GM12878 (cell line): ENCODE measurements around the gene HSP90AB1. TPM values are rescaled to one million over a fixed set of nuclear protein-coding genes. Genes with fewer than 3 reads are reported as not detected.
A peak's percentile ranks its signal among the peaks of the same experiment; 100 is the strongest.

ENCODE experiments used
- ATAC-seq: fragments of 200-7000 bp; cut with Tn5 transposase; 3 replicates; pipeline ENCODE4 v1.9.1; 2020; ENCODE audit warnings: mild to moderate bottlenecking, moderate library complexity
- BruUV-seq: library from RNA; stranded (reverse); fragments of 400-500 nt; replicated peaks from 2 replicates; lab custom pipeline; 2021; lab: Mats Ljungman, UMichigan
- CTCF ChIA-PET: fragments of 300-600 bp; sonication (Branson Sonifier 250); formaldehyde crosslinking; extraction: SDS; loops from one replicate; lab custom pipeline; 2021; ENCODE audit warnings: inconsistent platforms; lab: Yijun Ruan, JAX
- POLR2A ChIA-PET: fragments of 350-600 bp; formaldehyde crosslinking; extraction: SDS; loops from one replicate; lab custom pipeline; 2021; ENCODE audit warnings: inconsistent platforms; lab: Charles Lee
- RAD21 ChIA-PET: fragments of 300-600 bp; sonication (Branson Sonifier 250); formaldehyde crosslinking; loops from one replicate; lab custom pipeline; 2023; ENCODE audit warnings: antibody characterized with exemption; ENCODE audit not compliant: unreplicated experiment; lab: Charles Lee
- SMC1A ChIA-PET: fragments of 300-600 bp; sonication (Branson Sonifier 250); formaldehyde crosslinking; loops from one replicate; lab custom pipeline; 2023; ENCODE audit not compliant: unreplicated experiment, uncharacterized antibody; lab: Charles Lee
- DNase-seq: peaks from one replicate; pipeline ENCODE4 v3.0.0-alpha.2; 2011; ENCODE audit warnings: low read depth, low spot score
- FAIRE-seq: peaks from 3 replicates; lab custom pipeline; 2011; peaks lifted over from hg19 to GRCh38; lab: Jason Lieb, UNC
- H2AFZ ChIP-seq: 2 replicates; pipeline ENCODE4 v1.6.0; 2011; ENCODE audit warnings: low read depth, low read length, control low read depth; ENCODE audit not compliant: control insufficient read depth
- H3K27ac ChIP-seq: 2 replicates; pipeline ENCODE4 v1.5.1; 2011; ENCODE audit warnings: control low read depth; ENCODE audit not compliant: control insufficient read depth, insufficient read depth
- H3K27me3 ChIP-seq, 2 experiments: replicated peaks in 1 of 2; 2 replicates each; pipeline versions ENCODE4 v1.6.0 to v1.6.1; 2011; ENCODE audit warnings: low read length in 1 of 2; ENCODE audit not compliant: control insufficient read depth in 2 of 2, insufficient read depth in 2 of 2
- H3K36me3 ChIP-seq, 2 experiments: 2 replicates each; pipeline ENCODE4 v1.5.1; 2011; ENCODE audit warnings: low read length in 1 of 2; ENCODE audit not compliant: control insufficient read depth in 2 of 2, insufficient read depth in 2 of 2
- H3K4me1 ChIP-seq: 2 replicates; pipeline ENCODE4 v1.6.1; 2011; ENCODE audit warnings: mild to moderate bottlenecking, low read length, moderate library complexity, mixed read lengths; ENCODE audit not compliant: control insufficient read depth, insufficient read depth
- H3K4me2 ChIP-seq: 2 replicates; pipeline ENCODE4 v1.6.0; 2011; ENCODE audit warnings: control low read depth; ENCODE audit not compliant: control insufficient read depth, insufficient read depth
- H3K4me3 ChIP-seq: fragments of 200-600 bp; sonication (generic); 2 replicates; pipeline ENCODE4 v1.5.1; 2016
- H3K79me2 ChIP-seq: 2 replicates; pipeline ENCODE4 v1.6.0; 2011; ENCODE audit warnings: low read length; ENCODE audit not compliant: control insufficient read depth, insufficient read depth
- H3K9ac ChIP-seq: 2 replicates; pipeline ENCODE4 v1.8.0; 2011; ENCODE audit warnings: low read length, control low read depth, mixed read lengths; ENCODE audit not compliant: control insufficient read depth, insufficient read depth
- H3K9me3 ChIP-seq: replicated peaks from 3 replicates; pipeline ENCODE4 v1.5.1; 2011; ENCODE audit warnings: mild to moderate bottlenecking, low read length; ENCODE audit not compliant: control insufficient read depth, insufficient read depth
- H4K20me1 ChIP-seq: 2 replicates; pipeline ENCODE4 v1.6.0; 2011; ENCODE audit not compliant: control insufficient read depth, insufficient read depth
- BRCA1 ChIP-seq: IDR thresholded peaks from 2 replicates; pipeline ENCODE4 v1.6.1; 2011; ENCODE audit warnings: low read depth, low read length, improper control_type of control experiment
- CREB1 ChIP-seq: IDR thresholded peaks from 2 replicates; pipeline ENCODE4 v1.6.1; 2012; ENCODE audit warnings: low read depth, mild to moderate bottlenecking, inconsistent platforms
- CUX1 ChIP-seq: IDR thresholded peaks from 2 replicates; pipeline ENCODE4 v1.6.1; 2012; ENCODE audit warnings: improper control_type of control experiment, low read depth, low read length; ENCODE audit not compliant: insufficient replicate concordance
- DPF2 ChIP-seq: fragments of 450-650 bp; IDR thresholded peaks from 2 replicates; pipeline ENCODE4 v1.6.1; 2017; ENCODE audit warnings: mild to moderate bottlenecking
- GATAD2B ChIP-seq: fragments of 450-650 bp; conservative IDR thresholded peaks from 2 replicates; pipeline ENCODE4 v1.6.1; 2017; ENCODE audit warnings: low read depth, mild to moderate bottlenecking, moderate library complexity
- HDAC2 ChIP-seq: fragments of 200-600 bp; sonication (generic); IDR thresholded peaks from 2 replicates; pipeline ENCODE4 v1.6.1; 2017
- IKZF1 ChIP-seq: fragments of 450-650 bp; conservative IDR thresholded peaks from 2 replicates; pipeline ENCODE4 v1.6.1; 2017; ENCODE audit warnings: antibody characterized with exemption, mild to moderate bottlenecking
- JUND ChIP-seq: IDR thresholded peaks from 2 replicates; pipeline ENCODE4 v1.6.1; 2012; ENCODE audit warnings: low read depth, mild to moderate bottlenecking, low read length, improper control_type of control experiment, moderate library complexity
- LARP7 ChIP-seq: fragments of 450-650 bp; IDR thresholded peaks from 2 replicates; pipeline ENCODE4 v1.6.1; 2017; ENCODE audit warnings: mild to moderate bottlenecking
- MLLT1 ChIP-seq: fragments of 450-650 bp; IDR thresholded peaks from 2 replicates; pipeline ENCODE4 v1.6.1; 2016; ENCODE audit warnings: mild to moderate bottlenecking
- PBX3 ChIP-seq: IDR thresholded peaks from 2 replicates; pipeline ENCODE4 v1.6.1; 2011; ENCODE audit warnings: mild to moderate bottlenecking, low read depth, low read length, moderate library complexity; ENCODE audit not compliant: insufficient replicate concordance
- YY1 ChIP-seq: IDR thresholded peaks from 2 replicates; pipeline ENCODE4 v1.6.1; 2011; ENCODE audit warnings: low read depth, mild to moderate bottlenecking, low read length
- WGBS: methylation state at CpG from one replicate; pipeline ENCODE4 v1.1.6; 2016; ENCODE audit warnings: low lambda C conversion rate; ENCODE audit not compliant: insufficient replicate concordance, insufficient coverage; ENCODE audit errors: missing lambda C conversion rate; 5-methylcytosine and 5-hydroxymethylcytosine counted together
- in situ Hi-C: fragments of 300-500 bp; cut with MboI; formaldehyde crosslinking; loops from 9 replicates; pipeline ENCODE4 v1.14.3; 2018; ENCODE audit warnings: mixed read lengths
- intact Hi-C: fragments of 100-400 bp; cut with micrococcal nuclease; formaldehyde crosslinking; loops from one replicate; pipeline ENCODE4 v1.14.2; 2022; ENCODE audit not compliant: unreplicated experiment
- polyA plus RNA-seq, 11 experiments: library from polyadenylated mRNA; depleted of rRNA in 4 of 11; unstranded in 6 of 11; stranded (reverse) in 5 of 11; fragments of >200 nt; fragmentation: Nextera tagmentation in 4 of 11; fragmentation: Illumina TruSeq in 1 of 11; extraction: Ambion mirVana in 4 of 11; extraction: Trizol in 1 of 11; gene quantifications; 1 replicate in 1 of 11; 2 replicates in 10 of 11; pipeline versions ENCODE4 v1.2.1 to v1.2.3, GENCODE V29; 2011 to 2016; ENCODE audit warnings: inconsistent platforms in 2 of 11, missing spikeins in 2 of 11, low read depth in 1 of 11
- total RNA-seq, 4 experiments: library from RNA; depleted of rRNA in 3 of 4; stranded (reverse); fragments of >200 nt in 3 of 4; fragmentation: Illumina TruSeq in 1 of 4; extraction: Trizol in 1 of 4; gene quantifications; 2 replicates each; pipeline versions ENCODE4 v1.2.1 to v1.2.3, GENCODE V29; 2013 to 2021
- TF ChIP-seq, protein P1 (sequence below): fragments of 450-650 bp; IDR thresholded peaks from 2 replicates; pipeline ENCODE4 v1.6.1; 2016; ENCODE audit warnings: mild to moderate bottlenecking

The HSP90AB1 gene
- total and polyA plus RNA-seq, 10 of the 15 experiments (the other 5 are each of a cell fraction or from before 2014, with no cell fraction given): 988 to 1,682 (median 1,146) TPM

DNA sequence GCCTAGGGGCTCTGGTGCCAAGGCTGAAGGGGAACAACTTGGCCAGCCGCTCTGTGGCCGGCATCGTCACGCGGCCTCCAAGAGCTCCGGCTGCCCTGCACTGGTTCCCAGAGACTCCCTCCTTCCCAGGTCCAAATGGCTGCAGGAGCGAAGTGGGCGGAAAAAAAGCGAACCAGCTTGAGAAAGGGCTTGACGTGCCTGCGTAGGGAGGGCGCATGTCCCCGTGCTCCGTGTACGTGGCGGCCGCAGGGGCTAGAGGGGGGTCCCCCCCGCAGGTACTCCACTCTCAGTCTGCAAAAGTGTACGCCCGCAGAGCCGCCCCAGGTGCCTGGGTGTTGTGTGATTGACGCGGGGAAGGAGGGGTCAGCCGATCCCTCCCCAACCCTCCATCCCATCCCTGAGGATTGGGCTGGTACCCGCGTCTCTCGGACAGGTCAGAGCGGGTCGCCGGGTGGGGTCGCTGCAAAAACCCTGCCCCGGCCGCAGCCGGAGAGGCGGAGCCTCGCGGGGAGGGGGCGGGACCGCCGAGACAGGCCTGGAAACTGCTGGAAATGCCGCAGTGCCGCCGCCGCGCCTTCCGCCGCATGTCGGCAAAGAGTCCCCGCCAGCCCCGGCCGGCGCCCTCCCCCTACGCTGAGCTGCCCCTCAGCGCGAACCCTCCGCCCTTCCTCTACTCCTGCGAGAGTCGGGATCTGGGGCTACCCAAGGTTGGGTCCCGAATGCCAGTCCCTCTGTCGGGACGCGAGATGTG is 814 bp upstream of the HSP90AB1 start:
- ChIA-PET SMC1A (interaction anchor here (0.6 to 4.2 kb wide), 7 partner anchors 10 to 125 kb away, joined by 3 to 25 read pairs (median 4); partner anchors contain the start of gene SLC35B2), CTCF (interaction anchor here (0.8 to 7.7 kb wide), 15 partner anchors 9 to 92 kb away, joined by 3 to 39 read pairs (median 5); partner anchors contain the start of genes AARS2, SLC29A1 and SLC35B2), RAD21 (interaction anchor here (1.0 to 3.6 kb wide), 10 partner anchors 11 to 73 kb away, joined by 3 to 28 read pairs (median 6); partner anchors contain the start of genes SLC29A1 and SLC35B2), POLR2A (interaction anchor here (0.6 to 6.3 kb wide), 9 partner anchors 9 to 619 kb away, joined by 3 to 131 read pairs (median 5); partner anchors contain the start of genes MRPL14, SLC29A1, SLC35B2 and TMEM63B)
- peaks cover 7% of the 10 kb centered on the region; the same call in 1 of the 2 replicates for H3K4me1 ChIP-seq
- H4K20me1 ChIP-seq: peaks cover 9% of the 10 kb centered on the region; the same call in 1 of the 2 replicates
- ATAC-seq (peak; percentile 73), FAIRE-seq (no peak), DNase-seq (no peak)
- peak overlapping the region; percentile 95 for H3K4me3 ChIP-seq
- peak overlapping the region; percentile 87 for H3K9ac ChIP-seq
- H3K9me3 ChIP-seq: no peaks in the 10 kb centered on the region
- H3K27me3 ChIP-seq: no peaks in the 10 kb centered on the region
- peaks cover 47% of the 10 kb centered on the region for H3K79me2 ChIP-seq
- H3K36me3 ChIP-seq: peaks cover 16 to 22% of the 10 kb centered on the region in 2 experiments
- H2AFZ ChIP-seq: peak overlapping the region; percentile 92
- 3% methylated on average over 62 of the region's 62 CpGs for WGBS
- H3K27ac ChIP-seq: peak overlapping the region; percentile 96
- no TSS peak for BruUV-seq
- intact Hi-C loops (loop anchor here (1.0 kb wide), 1 partner anchor 25 kb away; no protein-coding TSS in a partner anchor), in situ Hi-C loops (no loop called here)
- H3K4me2 ChIP-seq: peak overlapping the region; percentile 82
- peak; percentile 75; the same call in 1 of the 2 replicates for TF ChIP-seq YY1
- peak; percentile 68; the same call in 1 of the 2 replicates for TF ChIP-seq LARP7
- TF ChIP-seq CUX1: no peak
- TF ChIP-seq, protein P1, sequence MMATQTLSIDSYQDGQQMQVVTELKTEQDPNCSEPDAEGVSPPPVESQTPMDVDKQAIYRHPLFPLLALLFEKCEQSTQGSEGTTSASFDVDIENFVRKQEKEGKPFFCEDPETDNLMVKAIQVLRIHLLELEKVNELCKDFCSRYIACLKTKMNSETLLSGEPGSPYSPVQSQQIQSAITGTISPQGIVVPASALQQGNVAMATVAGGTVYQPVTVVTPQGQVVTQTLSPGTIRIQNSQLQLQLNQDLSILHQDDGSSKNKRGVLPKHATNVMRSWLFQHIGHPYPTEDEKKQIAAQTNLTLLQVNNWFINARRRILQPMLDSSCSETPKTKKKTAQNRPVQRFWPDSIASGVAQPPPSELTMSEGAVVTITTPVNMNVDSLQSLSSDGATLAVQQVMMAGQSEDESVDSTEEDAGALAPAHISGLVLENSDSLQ: peak; percentile 95
- TF ChIP-seq GATAD2B: peak; percentile 72; the same call in 1 of the 2 replicates
- 0 out of 2 replicates have a peak, but pooled peaks have one; percentile 22 for TF ChIP-seq BRCA1
- peak; percentile 86 for TF ChIP-seq IKZF1
- peak; percentile 69 for TF ChIP-seq DPF2
- peak; percentile 81 for TF ChIP-seq PBX3
- TF ChIP-seq JUND: peak; percentile 36; the same call in 1 of the 2 replicates
- no peak for TF ChIP-seq HDAC2
- peak; percentile 68 for TF ChIP-seq CREB1
- TF ChIP-seq MLLT1: no peak
